ENCODE data around the gene CHST15.

GRCh38 chr10:124106241-124106879, 13.0 kb upstream of the CHST15 start:
- no peak for TF ChIP-seq TAF1 (IDR thresholded peaks at IDR 0.05; ENCODE audit: low read depth, low read length)
- no peak for TF ChIP-seq POLR2A (IDR thresholded peaks at IDR 0.05; ENCODE audit: low read depth, low read length)
- TF ChIP-seq PAX5 (IDR thresholded peaks at IDR 0.05; ENCODE audit: insufficient read depth, low read length, severe bottlenecking): no peak

Measured in GM12891 (cell line).